GM12873 (cell line): ENCODE data around the gene BUD31.

Experiments
- CTCF ChIP-seq: IDR thresholded peaks from 2 replicates; pipeline ENCODE4 v1.5.1; 2012; ENCODE audit warnings: low read depth, mild to moderate bottlenecking, moderate library complexity, low read length, control low read depth; ENCODE audit not compliant: insufficient read depth; ENCODE audit errors: missing control alignments

BUD31 gene

GRCh38 chr7:99449326-99449725 lies 40.6 kb downstream of the BUD31 start:
- no peak for TF ChIP-seq CTCF

GRCh38 chr7:99451936-99452335 lies 43.2 kb downstream of the BUD31 start:
- TF ChIP-seq CTCF: no peak

GRCh38 chr7:99452541-99452940 lies 43.8 kb downstream of the BUD31 start:
- TF ChIP-seq CTCF: no peak

GRCh38 chr7:99453105-99453504 lies 44.3 kb downstream of the BUD31 start:
- TF ChIP-seq CTCF: no peak

- TF ChIP-seq CTCF: no peak
Observed at GRCh38 chr7:99455874-99456273, 47.1 kb downstream of the BUD31 start.

- no peak for TF ChIP-seq CTCF
Observed at GRCh38 chr7:99456288-99456687, 47.5 kb downstream of the BUD31 start.

- no peak for TF ChIP-seq CTCF
Observed at GRCh38 chr7:99457050-99457649, 48.4 kb downstream of the BUD31 start.
